AG04450 (cell line): Measurements from ENCODE around the gene CHST5. TPM values are rescaled to one million over a fixed set of nuclear protein-coding genes. Genes with fewer than 3 reads are reported as not detected.

Experiments
- CTCF ChIA-PET: fragments of 300-600, 350-600 bp; formaldehyde crosslinking; extraction: SDS; loops from one replicate; lab custom pipeline; 2022; ENCODE audit warnings: antibody characterized with exemption, inconsistent platforms; lab: Charles Lee
- POLR2A ChIA-PET: fragments of 350-600 bp; formaldehyde crosslinking; extraction: SDS; loops from one replicate; lab custom pipeline; 2021; ENCODE audit warnings: antibody characterized with exemption, inconsistent platforms; lab: Yijun Ruan, JAX
- DNase-seq: peaks from one replicate; pipeline ENCODE4 v3.0.0-alpha.2; 2011; ENCODE audit warnings: low read depth, low spot score
- H3K27ac ChIP-seq: one replicate; pipeline ENCODE4 v1.5.1; 2012; ENCODE audit warnings: low read depth, low read length, control low read depth
- H3K27me3 ChIP-seq: one replicate; pipeline ENCODE4 v1.6.0; 2012; ENCODE audit warnings: low read length; ENCODE audit not compliant: control insufficient read depth, insufficient read depth
- H3K4me3 ChIP-seq: 2 replicates; pipeline ENCODE4 v1.5.1; 2011; ENCODE audit warnings: mild to moderate bottlenecking, low read depth, low read length, control low read depth
- H3K9me3 ChIP-seq: 2 replicates; pipeline ENCODE4 v1.5.1; 2012; ENCODE audit warnings: low read length; ENCODE audit not compliant: control insufficient read depth, insufficient read depth
- CTCF ChIP-seq: IDR thresholded peaks from 2 replicates; pipeline ENCODE4 v1.5.1; 2011; ENCODE audit warnings: low read depth, low read length, control low read depth, inconsistent platforms
- polyA plus RNA-seq: library from polyadenylated mRNA; depleted of rRNA; stranded (reverse); fragments of >200 nt; gene quantifications from 2 replicates; pipeline ENCODE4 v1.2.3, GENCODE V29; 2011

The CHST5 gene
- polyA plus RNA-seq, 1 experiment = not detected

DNA sequence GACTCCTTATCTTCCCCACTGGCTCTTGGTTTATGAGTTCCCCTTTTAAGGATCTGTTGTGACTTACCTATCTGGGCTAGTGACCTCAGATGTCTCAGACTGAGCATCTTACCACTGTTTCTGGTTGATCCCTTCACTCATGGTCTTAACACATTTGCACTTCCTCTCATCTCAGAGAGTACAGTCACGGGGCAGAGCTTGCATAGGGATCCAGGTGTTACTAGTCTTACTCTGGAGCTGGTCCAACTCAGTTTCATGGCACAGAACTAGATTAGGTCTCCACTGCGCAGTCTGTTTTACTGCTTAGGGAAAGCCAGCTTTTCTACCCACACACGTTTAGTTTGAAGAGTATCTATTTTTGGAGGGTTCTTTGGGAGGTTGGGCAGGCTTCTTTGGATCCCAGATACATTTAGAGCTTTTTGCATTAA, 40.5 kb upstream of the CHST5 start:
- Histone ChIP-seq H3K4me3 (no peak overlapping the region), H3K27ac (no peak overlapping the region), H3K27me3 (no peaks in the 10 kb centered on the region), H3K9me3 (no peaks in the 10 kb centered on the region)
- no peak for TF ChIP-seq CTCF
- ChIA-PET CTCF (interaction anchor here (1.3 kb wide), 1 partner anchor 45 kb away, joined by 3 read pairs; no protein-coding TSS in a partner anchor), POLR2A (interaction anchor here (0.6 kb wide), 1 partner anchor 15 kb away, joined by 3 read pairs; no protein-coding TSS in a partner anchor)
- DNase-seq = no peak

DNA sequence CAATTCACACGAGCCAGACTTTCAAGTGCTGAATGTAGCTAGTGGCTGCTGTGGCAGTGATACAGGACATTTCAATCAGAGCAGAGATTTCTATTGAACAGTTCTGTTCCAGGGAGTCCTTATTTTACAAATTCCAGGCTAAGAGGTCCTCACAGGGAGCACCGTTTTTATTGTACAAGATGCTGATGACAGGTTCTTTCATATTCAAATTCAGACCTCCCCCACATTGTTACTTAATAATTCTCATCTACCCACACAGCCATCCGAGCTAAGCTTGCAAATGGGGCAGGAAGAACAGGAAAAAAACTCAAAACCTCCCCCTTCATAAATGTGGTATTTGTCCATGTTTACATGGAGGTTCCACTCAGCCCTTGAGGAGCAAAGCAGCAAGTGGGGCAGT, 40.0 kb upstream of the CHST5 start:
- no peak for DNase-seq
- H3K4me3 ChIP-seq = no peak overlapping the region
- H3K9me3 ChIP-seq = no peaks in the 10 kb centered on the region
- no peaks in the 10 kb centered on the region for H3K27me3 ChIP-seq
- CTCF ChIA-PET = interaction anchor here (1.3 kb wide), 1 partner anchor 45 kb away, joined by 3 read pairs; no protein-coding TSS in a partner anchor
- POLR2A ChIA-PET = no interaction called here
- no peak overlapping the region for H3K27ac ChIP-seq
- TF ChIP-seq CTCF = no peak

DNA sequence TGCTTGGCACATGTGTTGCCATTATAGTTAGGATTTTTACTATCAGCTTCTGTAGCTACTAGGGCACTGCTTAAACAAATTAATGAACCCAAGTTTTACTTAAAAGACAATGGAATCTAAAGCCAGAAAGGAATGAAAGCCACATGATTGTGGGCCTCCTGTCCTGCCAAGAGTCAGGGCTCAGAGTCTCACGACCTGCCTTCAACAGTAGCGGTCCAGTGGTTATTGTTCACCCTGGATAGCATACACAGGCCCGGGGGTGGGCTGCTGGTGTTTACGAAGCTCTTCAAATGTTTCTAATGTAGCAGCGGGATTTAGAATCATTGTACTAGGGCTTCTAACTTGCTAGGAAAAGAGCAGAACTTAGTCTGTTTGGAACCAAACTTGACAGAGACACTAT, 38.0 kb upstream of the CHST5 start:
- CTCF ChIA-PET = interaction anchor here (1.5 kb wide), 1 partner anchor 109 kb away, joined by 5 read pairs; the partner anchor contains the start of gene TMEM170A
- no peak for TF ChIP-seq CTCF
- no peaks in the 10 kb centered on the region for H3K9me3 ChIP-seq
- POLR2A ChIA-PET = no interaction called here
- H3K4me3 ChIP-seq = no peak overlapping the region
- no peak overlapping the region for H3K27ac ChIP-seq
- DNase-seq = no peak
- no peaks in the 10 kb centered on the region for H3K27me3 ChIP-seq

DNA sequence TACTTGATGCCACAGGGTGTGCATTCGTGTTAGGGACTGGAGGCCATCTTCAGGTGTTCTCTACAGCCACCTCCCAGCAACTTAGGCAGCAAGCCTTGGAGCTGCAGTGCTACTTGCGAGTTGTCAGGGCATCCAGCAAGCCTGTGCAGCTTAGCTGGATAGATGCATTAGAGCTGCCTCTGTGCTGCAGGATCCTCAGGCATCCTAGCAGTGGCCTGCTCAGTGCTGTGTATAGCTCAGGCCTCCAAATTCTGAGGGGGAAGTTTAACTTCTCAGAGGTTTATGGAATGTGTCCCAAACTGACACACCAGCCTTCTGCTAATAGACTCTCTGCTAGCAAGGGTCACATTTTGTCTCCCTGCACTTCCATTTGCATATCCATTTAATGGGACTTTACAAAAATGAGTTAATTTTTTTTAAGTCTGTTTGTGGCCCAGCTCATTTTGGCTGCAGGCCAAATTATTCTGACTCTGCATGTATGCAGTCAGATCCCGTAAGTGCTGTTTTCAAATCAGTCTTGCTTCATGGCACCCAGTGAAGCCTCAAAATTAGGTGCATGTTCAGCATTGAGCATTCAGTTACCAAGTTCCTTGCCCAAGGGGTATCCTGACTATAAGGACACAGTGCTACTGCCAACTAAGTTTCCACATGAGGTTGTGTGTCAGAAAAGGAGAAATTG, 37.1 kb upstream of the CHST5 start:
- Histone ChIP-seq H3K27me3 (no peaks in the 10 kb centered on the region), H3K9me3 (no peaks in the 10 kb centered on the region), H3K4me3 (no peak overlapping the region), H3K27ac (no peak overlapping the region)
- CTCF ChIA-PET = interaction anchor here (1.0 to 1.9 kb wide), 3 partner anchors 18 to 108 kb away, joined by 3 to 9 read pairs (median 4); no protein-coding TSS in a partner anchor
- no peak for DNase-seq
- POLR2A ChIA-PET = no interaction called here
- TF ChIP-seq CTCF = no peak

DNA sequence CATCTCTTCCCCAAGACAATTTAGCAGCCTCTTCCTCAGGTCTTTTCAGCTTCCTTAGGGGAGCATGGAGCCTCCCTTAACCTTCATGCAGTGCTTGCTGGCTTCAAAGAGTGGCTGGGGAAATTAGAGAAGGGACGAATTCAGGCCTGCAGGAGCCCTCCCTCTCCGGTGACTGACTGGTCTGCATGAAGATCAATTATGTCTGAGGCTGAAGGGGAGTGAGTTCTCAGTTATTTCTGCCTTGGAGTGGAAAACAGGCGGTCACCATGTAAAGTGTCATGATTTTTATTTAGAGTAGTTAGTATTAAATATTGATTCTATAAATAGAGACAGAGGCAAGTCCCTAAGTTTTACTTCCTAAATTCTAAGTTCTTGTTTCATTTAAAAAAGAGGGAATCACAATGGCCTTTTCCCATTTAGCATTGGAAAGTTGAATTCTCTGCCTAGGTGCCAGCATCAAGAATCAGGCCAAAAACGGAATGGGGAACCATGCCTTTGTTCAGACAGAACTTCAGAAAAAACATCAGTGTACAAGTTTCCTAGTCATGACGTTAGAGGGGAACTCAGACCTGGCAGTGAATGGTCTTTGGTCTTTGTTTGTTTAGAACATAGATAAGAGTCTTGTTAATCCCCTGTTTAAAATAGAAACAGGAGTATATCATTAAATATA, 34.6 kb upstream of the CHST5 start:
- no peak for TF ChIP-seq CTCF
- Histone ChIP-seq H3K9me3 (no peaks in the 10 kb centered on the region; the same call in 1 of the 2 replicates), H3K4me3 (no peak overlapping the region), H3K27me3 (no peaks in the 10 kb centered on the region), H3K27ac (no peak overlapping the region)
- CTCF ChIA-PET = interaction anchor here (0.6 to 2.8 kb wide), 2 partner anchors 102 to 105 kb away, joined by 3 to 9 read pairs; partner anchors contain the start of gene TMEM170A
- POLR2A ChIA-PET = no interaction called here
- no peak for DNase-seq
